HepG2 (cell line): ENCODE measurements around the gene DRC3. TPM values are rescaled to one million over a fixed set of nuclear protein-coding genes. Genes with fewer than 3 reads are reported as not detected.
A peak's percentile ranks its signal among the peaks of the same experiment; 100 is the strongest.

Experiments
- ATAC-seq: fragments of 200-7000 bp; cut with Tn5 transposase; 3 replicates; pipeline ENCODE4 v1.9.1; 2020; ENCODE audit warnings: mild to moderate bottlenecking, moderate library complexity
- BruUV-seq: library from RNA; stranded (reverse); fragments of 400-500 nt; replicated peaks from 2 replicates; lab custom pipeline; 2021; lab: Mats Ljungman, UMichigan
- CTCF ChIA-PET: fragments of 300-600 bp; formaldehyde crosslinking; extraction: SDS; loops from one replicate; lab custom pipeline; 2021; ENCODE audit warnings: low total read pairs, inconsistent platforms, low intra/inter-chr PET ratio; lab: Yijun Ruan, JAX
- POLR2A ChIA-PET: fragments of 350-600 bp; sonication (Branson Sonifier 250); formaldehyde crosslinking; loops from one replicate; lab custom pipeline; 2020; ENCODE audit warnings: antibody characterized with exemption, inconsistent platforms; lab: Yijun Ruan, JAX
- DNase-seq: peaks from one replicate; pipeline ENCODE4 v3.0.0-alpha.2; 2015; ENCODE audit warnings: low spot score
- FAIRE-seq: peaks from 3 replicates; lab custom pipeline; 2011; peaks lifted over from hg19 to GRCh38; lab: Jason Lieb, UNC
- H2AFZ ChIP-seq: one replicate; pipeline ENCODE4 v1.6.1; 2011; ENCODE audit warnings: low read length, inconsistent platforms
- H3K27ac ChIP-seq: fragments of 300-600 bp; 3 replicates; pipeline ENCODE4 v1.8.0; 2011; ENCODE audit warnings: mixed run types, mild to moderate bottlenecking, mixed read lengths, low read length, inconsistent platforms; ENCODE audit not compliant: insufficient read depth; ENCODE audit errors: extremely low read length
- H3K27me3 ChIP-seq, 2 experiments: fragments of 200-600 bp in 1 of 2; 2 replicates in 1 of 2; 3 replicates in 1 of 2; pipeline versions ENCODE4 v1.6.0 to v1.8.0; 2011; ENCODE audit warnings: low read length in 2 of 2, mild to moderate bottlenecking in 2 of 2, moderate library complexity in 2 of 2, inconsistent platforms in 1 of 2; ENCODE audit not compliant: insufficient read depth in 2 of 2, control insufficient read depth in 1 of 2
- H3K36me3 ChIP-seq, 2 experiments: fragments of 200-600 bp in 1 of 2; replicated peaks in 1 of 2; 2 replicates in 1 of 2; 3 replicates in 1 of 2; pipeline versions ENCODE4 v1.5.1 to v1.8.0; 2011; ENCODE audit warnings: low read length in 2 of 2, inconsistent platforms in 1 of 2; ENCODE audit not compliant: insufficient read depth in 2 of 2, control insufficient read depth in 1 of 2
- H3K4me1 ChIP-seq: 2 replicates; pipeline ENCODE4 v1.5.1; 2012; ENCODE audit warnings: low read length, inconsistent platforms; ENCODE audit not compliant: insufficient read depth
- H3K4me2 ChIP-seq: 2 replicates; pipeline ENCODE4 v1.6.0; 2011; ENCODE audit warnings: low read depth, low read length, inconsistent platforms
- H3K4me3 ChIP-seq, 3 experiments: fragments of 200-600 bp in 1 of 3; sonication (generic), shearing (Covaris generic) in 1 of 3; replicated peaks in 1 of 3; 2 replicates each; pipeline ENCODE4 v1.5.1; 2011 to 2016; ENCODE audit warnings: low read length in 3 of 3, inconsistent platforms in 2 of 3, low read depth in 2 of 3, mild to moderate bottlenecking in 2 of 3, control low read depth in 1 of 3, mixed read lengths in 1 of 3; ENCODE audit not compliant: insufficient read depth in 1 of 3
- H3K79me2 ChIP-seq: one replicate; pipeline ENCODE4 v1.6.1; 2011; ENCODE audit warnings: low read length, inconsistent platforms; ENCODE audit not compliant: insufficient read depth
- H3K9ac ChIP-seq: 2 replicates; pipeline ENCODE4 v1.6.0; 2011; ENCODE audit warnings: mild to moderate bottlenecking, low read depth, low read length, inconsistent platforms; ENCODE audit not compliant: insufficient read depth
- H3K9me3 ChIP-seq: 2 replicates; pipeline ENCODE4 v1.5.1; 2012; ENCODE audit warnings: mild to moderate bottlenecking, low read length
- H4K20me1 ChIP-seq: 2 replicates; pipeline ENCODE4 v1.6.0; 2011; ENCODE audit warnings: inconsistent platforms, mild to moderate bottlenecking, low read length, moderate library complexity; ENCODE audit not compliant: insufficient read depth
- KDM5A ChIP-seq: fragments of 200-600 bp; sonication (generic); IDR thresholded peaks from 2 replicates; pipeline ENCODE4 v1.7.0; 2018; ENCODE audit warnings: antibody characterized with exemption, mild to moderate bottlenecking, low read length, borderline replicate concordance
- PHF20 ChIP-seq: sonication (generic); formaldehyde crosslinking; IDR thresholded peaks from 2 replicates; pipeline ENCODE4 v1.5.0; 2020; ENCODE audit warnings: mild to moderate bottlenecking, missing genetic modification reagents
- PPARG ChIP-seq: conservative IDR thresholded peaks from 2 replicates; pipeline ENCODE4 v1.6.1; 2016; ENCODE audit warnings: missing biosample characterization, missing genetic modification reagents
- RCOR2 ChIP-seq: IDR thresholded peaks from 2 replicates; pipeline ENCODE4 v1.6.1; 2016; ENCODE audit warnings: missing biosample characterization, missing genetic modification reagents
- SCMH1 ChIP-seq: sonication (generic); formaldehyde crosslinking; IDR thresholded peaks from 2 replicates; pipeline ENCODE4 v1.9.0; 2021; ENCODE audit warnings: missing genetic modification reagents, mild to moderate bottlenecking, borderline replicate concordance
- SNRNP70 ChIP-seq: fragments of 200-400 bp; formaldehyde crosslinking; IDR thresholded peaks from 2 replicates; pipeline ENCODE4 v1.6.1; 2017; ENCODE audit warnings: mild to moderate bottlenecking, low read depth, low read length, moderate library complexity
- TAF1 ChIP-seq: sonication (generic); formaldehyde crosslinking; IDR thresholded peaks from 2 replicates; pipeline ENCODE4 v1.4.0; 2020; ENCODE audit warnings: missing genetic modification reagents
- TCF7L2 ChIP-seq: IDR thresholded peaks from 2 replicates; pipeline ENCODE4 v1.6.1; 2011; ENCODE audit warnings: mild to moderate bottlenecking, low read depth, low read length, moderate library complexity
- ZMYM4 ChIP-seq: sonication (generic); formaldehyde crosslinking; IDR thresholded peaks from 2 replicates; pipeline ENCODE4 v1.8.1; 2023; ENCODE audit warnings: mild to moderate bottlenecking, missing genetic modification reagents
- ZNF101 ChIP-seq: sonication (generic); formaldehyde crosslinking; IDR thresholded peaks from 2 replicates; pipeline ENCODE4 v1.4.0; 2020; ENCODE audit warnings: mild to moderate bottlenecking, low read depth, missing genetic modification reagents, borderline replicate concordance
- ZNF253 ChIP-seq: sonication (generic); formaldehyde crosslinking; IDR thresholded peaks from 2 replicates; pipeline ENCODE4 v1.8.0; 2022; ENCODE audit warnings: mild to moderate bottlenecking, missing genetic modification reagents, borderline replicate concordance
- ZNF382 ChIP-seq: sonication (generic); formaldehyde crosslinking; IDR thresholded peaks from 2 replicates; pipeline ENCODE4 v1.5.0; 2020; ENCODE audit warnings: missing genetic modification reagents, mild to moderate bottlenecking, borderline replicate concordance
- ZNF75D ChIP-seq: sonication (generic); formaldehyde crosslinking; IDR thresholded peaks from 2 replicates; pipeline ENCODE4 v1.8.1; 2023; ENCODE audit warnings: missing genetic modification reagents, mild to moderate bottlenecking, borderline replicate concordance
- ZNF768 ChIP-seq: sonication (generic); formaldehyde crosslinking; IDR thresholded peaks from 2 replicates; pipeline ENCODE4 v1.4.0; 2020; ENCODE audit warnings: missing genetic modification reagents
- ZNF792 ChIP-seq: IDR thresholded peaks from 2 replicates; pipeline ENCODE4 v1.6.1; 2016
- WGBS: methylation state at CpG from one replicate; pipeline ENCODE4 v1.1.6; 2017; ENCODE audit warnings: low lambda C conversion rate; 5-methylcytosine and 5-hydroxymethylcytosine counted together
- in situ Hi-C: cut with HindIII; loops from 2 replicates; pipeline ENCODE4 v1.10.0; 2017; ENCODE audit warnings: low pct_unique_long_range_greater_than_20kb; ENCODE audit not compliant: extremely low pct_ligation_motif_present
- intact Hi-C: fragments of 100-400 bp; cut with micrococcal nuclease; formaldehyde crosslinking; loops from one replicate; pipeline ENCODE4 v1.10.0; 2022; ENCODE audit not compliant: unreplicated experiment
- polyA plus RNA-seq, 8 experiments: library from polyadenylated mRNA; depleted of rRNA in 3 of 8; stranded (reverse) in 7 of 8; unstranded in 1 of 8; fragments of >200 nt; fragmentation: Illumina TruSeq in 4 of 8; extraction: Trizol in 4 of 8; gene quantifications; 2 replicates each; pipeline versions ENCODE4 v1.2.1 to v1.2.3, GENCODE V29; 2011 to 2016; ENCODE audit warnings: low read depth in 4 of 8, missing spikeins in 1 of 8, mixed read lengths in 1 of 8; ENCODE audit not compliant: insufficient read depth in 1 of 8
- total RNA-seq, 5 experiments: library from RNA; depleted of rRNA; stranded (reverse); fragments of >200 nt; fragmentation: Illumina TruSeq; extraction: Trizol; gene quantifications; 2 replicates each; pipeline ENCODE4 v1.2.3, GENCODE V29; 2016; ENCODE audit warnings: low read depth in 1 of 5
- TF ChIP-seq, protein P1 (sequence below): sonication (generic); formaldehyde crosslinking; IDR thresholded peaks from 2 replicates; pipeline ENCODE4 v1.5.0; 2020; ENCODE audit warnings: missing genetic modification reagents

DRC3 gene
- total and polyA plus RNA-seq, 2 of the 13 experiments (the other 11 are each of a cell fraction or from before 2014, with no cell fraction given) = 0.53 to 0.87 TPM

DNA sequence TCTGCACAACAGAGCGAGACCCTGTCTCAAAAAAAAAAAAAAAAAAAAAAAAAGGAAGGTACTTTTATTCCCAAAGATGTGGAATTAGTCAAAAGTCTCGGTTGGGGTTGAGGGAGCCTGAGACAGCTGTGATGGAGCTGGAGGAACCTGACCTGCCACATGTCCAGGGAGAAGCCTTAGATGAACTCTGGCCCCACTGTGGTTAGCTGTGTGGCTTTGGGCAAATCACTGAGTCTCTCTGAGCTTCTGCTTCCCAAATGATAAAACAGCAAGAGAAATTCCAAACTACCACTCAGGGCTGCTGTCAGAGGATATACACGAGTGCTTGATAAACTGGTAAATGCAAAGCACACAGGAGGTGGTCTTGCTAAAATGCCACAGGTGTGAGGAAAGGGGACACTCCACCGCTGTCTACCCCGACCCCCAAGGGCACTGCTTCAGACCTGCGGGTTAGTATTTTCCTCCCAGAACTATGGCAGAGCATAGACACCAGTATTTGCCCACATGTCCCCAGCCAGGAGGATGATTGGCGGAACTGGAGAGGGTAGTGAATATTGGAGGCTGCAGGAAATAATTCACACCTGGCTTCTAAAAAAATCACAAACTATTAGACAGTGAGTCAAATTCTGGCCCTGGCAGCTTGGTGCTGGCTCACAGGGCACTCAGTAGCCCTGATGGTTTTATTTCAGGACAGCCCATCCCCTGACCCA, 14.7 kb downstream of the DRC3 start:
- Histone ChIP-seq H3K9me3 (no peaks in the 10 kb centered on the region), H3K79me2 (no peaks in the 10 kb centered on the region), H2AFZ (no peak overlapping the region), H3K36me3 (no peaks in the 10 kb centered on the region), H3K4me3 (no peak overlapping the region), H4K20me1 (no peaks in the 10 kb centered on the region), H3K27ac (no peak overlapping the region), H3K9ac (no peak overlapping the region), H3K27me3 (peaks cover 0 to 22% of the 10 kb centered on the region in 2 experiments; a peak in 3 of 5 replicates), H3K4me2 (no peak overlapping the region), H3K4me1 (peaks cover 17% of the 10 kb centered on the region)
- in situ Hi-C loops = no loop called here
- FAIRE-seq (no peak), ATAC-seq (no peak), DNase-seq (no peak)
- 51% methylated on average over 5 of the region's 7 CpGs for WGBS
- intact Hi-C loops = no loop called here
- no TSS peak for BruUV-seq
- ChIA-PET POLR2A (no interaction called here), CTCF (no interaction called here)
- TF ChIP-seq ZNF768 (CRISPR knock-in tag) = peak; percentile 69; the same call in 1 of the 2 replicates
- TF ChIP-seq ZNF253 (CRISPR knock-in tag) = no peak

DNA sequence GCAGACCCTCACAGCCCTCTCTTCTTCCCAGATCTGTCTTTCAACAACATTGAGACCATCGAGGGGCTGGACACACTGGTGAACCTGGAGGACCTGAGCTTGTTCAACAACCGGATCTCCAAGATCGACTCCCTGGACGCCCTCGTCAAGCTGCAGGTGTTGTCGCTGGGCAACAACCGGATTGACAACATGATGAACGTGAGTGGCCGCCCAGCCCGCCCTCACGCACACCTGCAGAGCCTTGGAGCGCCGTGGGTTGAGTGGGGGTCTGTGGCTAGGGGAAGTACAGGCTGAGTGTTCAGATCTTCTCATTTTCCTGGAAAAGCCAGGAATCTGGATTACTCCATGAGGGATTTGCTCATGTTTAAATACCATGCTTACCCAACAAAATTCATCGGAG, 15.2 kb downstream of the DRC3 start:
- 58% methylated on average over 12 of the region's 14 CpGs for WGBS
- H3K9me3 ChIP-seq = no peaks in the 10 kb centered on the region
- peaks cover 0 to 22% of the 10 kb centered on the region in 2 experiments; a peak in 3 of 5 replicates for H3K27me3 ChIP-seq
- no peak for FAIRE-seq
- H3K9ac ChIP-seq = no peak overlapping the region
- H3K79me2 ChIP-seq = no peaks in the 10 kb centered on the region
- no peak overlapping the region for H3K27ac ChIP-seq
- BruUV-seq = no TSS peak
- no peak for DNase-seq
- no peak for ATAC-seq
- no peaks in the 10 kb centered on the region for H4K20me1 ChIP-seq
- peaks cover 11% of the 10 kb centered on the region for H3K4me1 ChIP-seq
- no peaks in the 10 kb centered on the region for H3K36me3 ChIP-seq
- ChIA-PET POLR2A (no interaction called here), CTCF (no interaction called here)
- no peak overlapping the region for H3K4me3 ChIP-seq
- no peak overlapping the region for H3K4me2 ChIP-seq
- TF ChIP-seq KDM5A (no peak), TAF1 (CRISPR knock-in tag) (no peak), PPARG (CRISPR knock-in tag) (no peak), ZMYM4 (CRISPR knock-in tag) (no peak), ZNF101 (CRISPR knock-in tag) (no peak), TCF7L2 (no peak), ZNF792 (CRISPR knock-in tag) (no peak), RCOR2 (CRISPR knock-in tag) (no peak), SCMH1 (CRISPR knock-in tag) (no peak), ZNF75D (no peak), SNRNP70 (no peak), PHF20 (no peak), ZNF382 (CRISPR knock-in tag) (no peak)
- TF ChIP-seq, protein P1, sequence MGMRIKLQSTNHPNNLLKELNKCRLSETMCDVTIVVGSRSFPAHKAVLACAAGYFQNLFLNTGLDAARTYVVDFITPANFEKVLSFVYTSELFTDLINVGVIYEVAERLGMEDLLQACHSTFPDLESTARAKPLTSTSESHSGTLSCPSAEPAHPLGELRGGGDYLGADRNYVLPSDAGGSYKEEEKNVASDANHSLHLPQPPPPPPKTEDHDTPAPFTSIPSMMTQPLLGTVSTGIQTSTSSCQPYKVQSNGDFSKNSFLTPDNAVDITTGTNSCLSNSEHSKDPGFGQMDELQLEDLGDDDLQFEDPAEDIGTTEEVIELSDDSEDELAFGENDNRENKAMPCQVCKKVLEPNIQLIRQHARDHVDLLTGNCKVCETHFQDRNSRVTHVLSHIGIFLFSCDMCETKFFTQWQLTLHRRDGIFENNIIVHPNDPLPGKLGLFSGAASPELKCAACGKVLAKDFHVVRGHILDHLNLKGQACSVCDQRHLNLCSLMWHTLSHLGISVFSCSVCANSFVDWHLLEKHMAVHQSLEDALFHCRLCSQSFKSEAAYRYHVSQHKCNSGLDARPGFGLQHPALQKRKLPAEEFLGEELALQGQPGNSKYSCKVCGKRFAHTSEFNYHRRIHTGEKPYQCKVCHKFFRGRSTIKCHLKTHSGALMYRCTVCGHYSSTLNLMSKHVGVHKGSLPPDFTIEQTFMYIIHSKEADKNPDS (CRISPR knock-in tag) = no peak
- no peak overlapping the region for H2AFZ ChIP-seq
- intact Hi-C loops (no loop called here), in situ Hi-C loops (no loop called here)
